ENCODE measurements around the gene DPYD.

Gene DPYD

GRCh38 chr1:97784661-97785060, 136.2 kb downstream of the DPYD start:
- DNase-seq (ENCODE audit: low spot score) = no peak

- DNase-seq (ENCODE audit: low spot score) = no peak
Observed at GRCh38 chr1:97783751-97784150, 137.1 kb downstream of the DPYD start.

- DNase-seq (ENCODE audit: low spot score) = no peak
Observed at GRCh38 chr1:97781762-97782337, 139.0 kb downstream of the DPYD start.

GRCh38 chr1:97780884-97781283, 139.9 kb downstream of the DPYD start:
- no peak for DNase-seq (ENCODE audit: low spot score)

GRCh38 chr1:97778718-97779117, 142.1 kb downstream of the DPYD start:
- DNase-seq (ENCODE audit: low spot score) = no peak

GRCh38 chr1:97770376-97770775, 150.5 kb downstream of the DPYD start:
- DNase-seq (ENCODE audit: low spot score) = no peak

- DNase-seq (ENCODE audit: low spot score) = no peak
Observed at GRCh38 chr1:97767381-97767780, 153.5 kb downstream of the DPYD start.

GRCh38 chr1:97764991-97765390, 155.8 kb downstream of the DPYD start:
- no peak for DNase-seq (ENCODE audit: low spot score)

GRCh38 chr1:97761637-97762036, 159.2 kb downstream of the DPYD start:
- no peak for DNase-seq (ENCODE audit: low spot score)

- DNase-seq (ENCODE audit: low spot score) = no peak
Observed at GRCh38 chr1:97759078-97759477, 161.8 kb downstream of the DPYD start.

- no peak for DNase-seq (ENCODE audit: low spot score)
Observed at GRCh38 chr1:97758541-97759057, 162.2 kb downstream of the DPYD start.

- DNase-seq (ENCODE audit: low spot score) = no peak
Observed at GRCh38 chr1:97745912-97746311, 174.9 kb downstream of the DPYD start.

GRCh38 chr1:97744977-97745376, 175.9 kb downstream of the DPYD start:
- no peak for DNase-seq (ENCODE audit: low spot score)

- no peak for DNase-seq (ENCODE audit: low spot score)
Observed at GRCh38 chr1:97743129-97743528, 177.7 kb downstream of the DPYD start.

- DNase-seq (ENCODE audit: low spot score) = no peak
Observed at GRCh38 chr1:97740891-97741290, 179.9 kb downstream of the DPYD start.

GRCh38 chr1:97739596-97740103, 181.2 kb downstream of the DPYD start:
- no peak for DNase-seq (ENCODE audit: low spot score)

- no peak for DNase-seq (ENCODE audit: low spot score)
Observed at GRCh38 chr1:97738270-97738669, 182.6 kb downstream of the DPYD start.

- no peak for DNase-seq (ENCODE audit: low spot score)
Observed at GRCh38 chr1:97730271-97730670, 190.6 kb downstream of the DPYD start.

- no peak for DNase-seq (ENCODE audit: low spot score)
Observed at GRCh38 chr1:97728436-97728835, 192.4 kb downstream of the DPYD start.

- DNase-seq (ENCODE audit: low spot score) = no peak
Observed at GRCh38 chr1:97727029-97727428, 193.8 kb downstream of the DPYD start.

- DNase-seq (ENCODE audit: low spot score) = no peak
Observed at GRCh38 chr1:97726386-97726785, 194.4 kb downstream of the DPYD start.

GRCh38 chr1:97721221-97721620, 199.6 kb downstream of the DPYD start:
- no peak for DNase-seq (ENCODE audit: low spot score)

GRCh38 chr1:97712980-97713379, 207.9 kb downstream of the DPYD start:
- no peak for DNase-seq (ENCODE audit: low spot score)

- DNase-seq (ENCODE audit: low spot score) = no peak
Observed at GRCh38 chr1:97711858-97712257, 209.0 kb downstream of the DPYD start.
